Pancreas (tissue), 10 donors: ENCODE measurements around the gene TMIGD3. TPM values are rescaled to one million over a fixed set of nuclear protein-coding genes. Genes with fewer than 3 reads are reported as not detected.

Experiments used
- ATAC-seq, 4 donors: fragments of 200-7000 bp; cut with Tn5 transposase; one replicate each; pipeline versions ENCODE4 v1.8.0 to v1.9.1; 2020; ENCODE audit warnings: mild to moderate bottlenecking in 4 of 4, moderate library complexity in 4 of 4
- DNase-seq, 6 donors: peaks; one replicate each; pipeline ENCODE4 v3.0.0-alpha.2; 2020
- FAIRE-seq: peaks from 2 replicates; lab custom pipeline; 2012; peaks lifted over from hg19 to GRCh38; lab: Jason Lieb, UNC
- H3K27ac ChIP-seq, 4 donors: fragments of 200-600 bp; sonication (generic); 1 replicate in 3 of 4; 2 replicates in 1 of 4; pipeline versions ENCODE4 v1.5.0 to v1.8.0; 2020
- H3K27me3 ChIP-seq, 4 donors: fragments of 200-600 bp; one replicate each; pipeline ENCODE4 v1.8.0; 2021
- H3K36me3 ChIP-seq, 3 donors: fragments of 200-600 bp; sonication (generic) in 1 of 3; one replicate each; pipeline versions ENCODE4 v1.5.0 to v1.8.0; 2020 to 2021
- H3K4me1 ChIP-seq, 3 donors: fragments of 200-600 bp; one replicate each; pipeline ENCODE4 v1.8.0; 2021
- H3K4me3 ChIP-seq, 4 donors: fragments of 200-600 bp; sonication (generic) in 2 of 4; one replicate each; pipeline versions ENCODE4 v1.5.0 to v1.8.0; 2020 to 2021
- H3K9me3 ChIP-seq, 4 donors: fragments of 200-600 bp; one replicate each; pipeline ENCODE4 v1.8.0; 2021
- CTCF ChIP-seq, 4 donors: fragments of 200-600 bp; sonication (generic) in 3 of 4; IDR thresholded peaks; one replicate each; pipeline versions ENCODE4 v1.5.0 to v1.8.0; 2021; ENCODE audit warnings: antibody characterized with exemption in 4 of 4
- WGBS, 2 donors: extraction: QIAGEN DNeasy Blood & Tissue Kit; methylation state at CpG; one replicate each; pipeline ENCODE4 v1.1.7; 2013; 5-methylcytosine and 5-hydroxymethylcytosine counted together
- intact Hi-C, 3 donors: fragments of 100-400 bp; cut with DNase I; formaldehyde crosslinking; loops; one replicate each; pipeline versions ENCODE4 v1.11.1 to v1.14.2; 2022
- polyA plus RNA-seq, 2 donors: library from polyadenylated mRNA; stranded (reverse); fragments of 200-250 nt; gene quantifications; one replicate each; pipeline ENCODE4 v1.2.3, GENCODE V29; 2013
- total RNA-seq, 6 donors: library from RNA; stranded (reverse); fragmentation: NEBNext Ultra II Directional in 4 of 6; extraction: Animal tissue kit (Norgen Biotek cat#: 25700) in 4 of 6; gene quantifications; one replicate each; pipeline versions ENCODE4 v1.2.1 to v1.2.4, GENCODE V29; 2021 to 2023
- donor health status: healthy with polysubstance abuse.
- donor health status: DM: no; HTN: no; CAD: no; lungs with moderate emphysema.
- donor health status: DM: no; HTN: no; CAD: no.
- donor health status: control.
- donor health status: control.
- donor health status: Bipolar disorder and iron deficiency.
- donor health status: DM: yes; HTN: yes; CAD: no.
- donor health status: DM: no; HTN: no; CAD: no.
- donor health status: DM: no; HTN: no; CAD: no.
- donor health status: DM: yes; HTN: yes; CAD: no.

TMIGD3 gene
- total and polyA plus RNA-seq, 8 donors = 0.25 to 3.7 (median 1.1) TPM; not detected in 2

- Histone ChIP-seq H3K4me3 (no peak overlapping the region), H3K36me3 (no peaks in the 10 kb centered on the region), H3K27ac (no peak overlapping the region), H3K27me3 (no peaks in the 10 kb centered on the region), H3K9me3 (no peaks in the 10 kb centered on the region), H3K4me1 (no peaks in the 10 kb centered on the region)
- whole genome bisulfite sequencing, 2 donors = 70 to 73% methylated on average over 14 of the region's 14 CpGs
- FAIRE-seq (no peak), ATAC-seq (no peak), DNase-seq (no peak)
- intact Hi-C loops = no loop called here
- no peak for TF ChIP-seq CTCF (IDR thresholded peaks at IDR 0.05)
These were observed 38.8 kb upstream of the TMIGD3 start for GRCh38 chr1:111542187-111542586.

- ATAC-seq (no peak), DNase-seq (no peak), FAIRE-seq (no peak)
- H3K27ac ChIP-seq = no peak overlapping the region
- H3K4me1 ChIP-seq = no peaks in the 10 kb centered on the region
- H3K27me3 ChIP-seq = no peaks in the 10 kb centered on the region
- H3K36me3 ChIP-seq = no peaks in the 10 kb centered on the region
- intact Hi-C loops = no loop called here
- no peak for TF ChIP-seq CTCF (IDR thresholded peaks at IDR 0.05)
- no peaks in the 10 kb centered on the region for H3K9me3 ChIP-seq
- H3K4me3 ChIP-seq = no peak overlapping the region
- 66 to 73% methylated on average over 4 of the region's 4 CpGs for WGBS, 2 donors
These were observed 38.3 kb upstream of the TMIGD3 start for GRCh38 chr1:111541721-111542120.

- no peak overlapping the region for H3K27ac ChIP-seq
- H3K4me3 ChIP-seq = no peak overlapping the region
- FAIRE-seq = no peak
- ATAC-seq = no peak
- no peaks in the 10 kb centered on the region for H3K36me3 ChIP-seq
- intact Hi-C loops = no loop called here
- H3K9me3 ChIP-seq = no peaks in the 10 kb centered on the region
- H3K4me1 ChIP-seq = no peaks in the 10 kb centered on the region
- no peak for DNase-seq
- no peaks in the 10 kb centered on the region for H3K27me3 ChIP-seq
- WGBS, 2 donors = 45 to 55% methylated on average over 3 of the region's 3 CpGs
- no peak for TF ChIP-seq CTCF (IDR thresholded peaks at IDR 0.05)
These were observed 37.5 kb upstream of the TMIGD3 start for GRCh38 chr1:111540928-111541327.

- no peaks in the 10 kb centered on the region for H3K27me3 ChIP-seq
- H3K9me3 ChIP-seq = no peaks in the 10 kb centered on the region
- no peaks in the 10 kb centered on the region for H3K4me1 ChIP-seq
- no peak overlapping the region for H3K27ac ChIP-seq
- DNase-seq (no peak), FAIRE-seq (no peak), ATAC-seq (no peak)
- H3K4me3 ChIP-seq = no peak overlapping the region
- WGBS, 2 donors = 76 to 80% methylated on average over 6 of the region's 6 CpGs
- TF ChIP-seq CTCF (IDR thresholded peaks at IDR 0.05) = no peak
- intact Hi-C loops = no loop called here
- no peaks in the 10 kb centered on the region for H3K36me3 ChIP-seq
These were observed 35.1 kb upstream of the TMIGD3 start for GRCh38 chr1:111538343-111539025.
